HL-60 (cell line): Measurements from ENCODE around the gene EVA1A.

Source experiments
- DNase-seq, 2 experiments: peaks; one replicate each; pipeline ENCODE4 v3.0.0-alpha.2; 2010 to 2020; ENCODE audit warnings: low read depth in 1 of 2, low spot score in 1 of 2
- H3K27ac ChIP-seq: fragments of 250-450 bp; sonication (Bioruptor Pico); replicated peaks from 2 replicates; pipeline ENCODE4 v1.5.1; 2020; ENCODE audit warnings: mild to moderate bottlenecking, moderate library complexity
- H3K27me3 ChIP-seq: fragments of 250-450 bp; sonication (Bioruptor Pico); 2 replicates; pipeline ENCODE4 v1.5.1; 2021; ENCODE audit warnings: mild to moderate bottlenecking, moderate library complexity; ENCODE audit not compliant: insufficient read depth, poor library complexity, severe bottlenecking
- H3K4me3 ChIP-seq: replicated peaks from 2 replicates; pipeline ENCODE4 v1.5.1; 2011; ENCODE audit warnings: mild to moderate bottlenecking, control low read depth, low read length; ENCODE audit not compliant: insufficient read depth
- CTCF ChIP-seq: IDR thresholded peaks from one replicate; pipeline ENCODE4 v1.5.1; 2011; ENCODE audit warnings: low read length, control low read depth, inconsistent platforms; ENCODE audit not compliant: insufficient read depth
- GABPA ChIP-seq: IDR thresholded peaks from 2 replicates; pipeline ENCODE4 v1.6.1; 2012; ENCODE audit warnings: low read depth
- POLR2AphosphoS5 ChIP-seq: IDR thresholded peaks from 2 replicates; pipeline ENCODE4 v1.6.1; 2012; ENCODE audit warnings: low read depth
- REST ChIP-seq: IDR thresholded peaks from 2 replicates; pipeline ENCODE4 v1.6.1; 2012; ENCODE audit warnings: low read depth; ENCODE audit not compliant: insufficient replicate concordance
- SPI1 ChIP-seq: IDR thresholded peaks from 2 replicates; pipeline ENCODE4 v1.6.1; 2012; ENCODE audit warnings: low read depth, mild to moderate bottlenecking, borderline replicate concordance

Gene EVA1A

GRCh38 chr2:75551434-75551833 is 9.3 kb downstream of the EVA1A start:
- DNase-seq = no peak
- no peaks in the 10 kb centered on the region for H3K27me3 ChIP-seq
- H3K4me3 ChIP-seq = no peak overlapping the region
- no peak for TF ChIP-seq GABPA
- no peak for TF ChIP-seq REST
- no peak for TF ChIP-seq POLR2AphosphoS5
- no peak for TF ChIP-seq CTCF
- TF ChIP-seq SPI1 = no peak
- H3K27ac ChIP-seq = no peak overlapping the region

GRCh38 chr2:75549401-75550253 is 11.1 kb downstream of the EVA1A start:
- H3K4me3 ChIP-seq = no peak overlapping the region
- DNase-seq = no peak
- H3K27ac ChIP-seq = no peak overlapping the region
- TF ChIP-seq REST = no peak
- H3K27me3 ChIP-seq = no peaks in the 10 kb centered on the region

GRCh38 chr2:75548036-75548573 is 12.6 kb downstream of the EVA1A start:
- no peak for TF ChIP-seq SPI1
- TF ChIP-seq REST = no peak
- no peak for TF ChIP-seq GABPA
- no peak for TF ChIP-seq POLR2AphosphoS5
- no peak for TF ChIP-seq CTCF
- H3K27ac ChIP-seq = no peak overlapping the region
- no peaks in the 10 kb centered on the region for H3K27me3 ChIP-seq
- no peak overlapping the region for H3K4me3 ChIP-seq
- DNase-seq = no peak
